Pancreas (tissue), 10 donors: Measurements from ENCODE around the gene NFE2L2. TPM values are rescaled to one million over a fixed set of nuclear protein-coding genes. Genes with fewer than 3 reads are reported as not detected.

Experiments
- ATAC-seq, 4 donors: fragments of 200-7000 bp; cut with Tn5 transposase; one replicate each; pipeline versions ENCODE4 v1.8.0 to v1.9.1; 2020; ENCODE audit warnings: mild to moderate bottlenecking in 4 of 4, moderate library complexity in 4 of 4
- DNase-seq, 6 donors: peaks; one replicate each; pipeline ENCODE4 v3.0.0-alpha.2; 2020
- FAIRE-seq: peaks from 2 replicates; lab custom pipeline; 2012; peaks lifted over from hg19 to GRCh38; lab: Jason Lieb, UNC
- H3K27ac ChIP-seq, 4 donors: fragments of 200-600 bp; sonication (generic); 1 replicate in 3 of 4; 2 replicates in 1 of 4; pipeline versions ENCODE4 v1.5.0 to v1.8.0; 2020
- H3K27me3 ChIP-seq, 4 donors: fragments of 200-600 bp; one replicate each; pipeline ENCODE4 v1.8.0; 2021
- H3K36me3 ChIP-seq, 3 donors: fragments of 200-600 bp; sonication (generic) in 1 of 3; one replicate each; pipeline versions ENCODE4 v1.5.0 to v1.8.0; 2020 to 2021
- H3K4me1 ChIP-seq, 3 donors: fragments of 200-600 bp; one replicate each; pipeline ENCODE4 v1.8.0; 2021
- H3K4me3 ChIP-seq, 4 donors: fragments of 200-600 bp; sonication (generic) in 2 of 4; one replicate each; pipeline versions ENCODE4 v1.5.0 to v1.8.0; 2020 to 2021
- H3K9me3 ChIP-seq, 4 donors: fragments of 200-600 bp; one replicate each; pipeline ENCODE4 v1.8.0; 2021
- CTCF ChIP-seq, 4 donors: fragments of 200-600 bp; sonication (generic) in 3 of 4; IDR thresholded peaks; one replicate each; pipeline versions ENCODE4 v1.5.0 to v1.8.0; 2021; ENCODE audit warnings: antibody characterized with exemption in 4 of 4
- WGBS, 2 donors: extraction: QIAGEN DNeasy Blood & Tissue Kit; methylation state at CpG; one replicate each; pipeline ENCODE4 v1.1.7; 2013; 5-methylcytosine and 5-hydroxymethylcytosine counted together
- intact Hi-C, 3 donors: fragments of 100-400 bp; cut with DNase I; formaldehyde crosslinking; loops; one replicate each; pipeline versions ENCODE4 v1.11.1 to v1.14.2; 2022
- microRNA-seq, 2 donors: library from miRNA; unstranded; fragments of <30 nt; microRNA quantifications; one replicate each; pipeline versions ENCODE4 to v1.1.0, GENCODE V29; 2019 to 2020
- polyA plus RNA-seq, 2 donors: library from polyadenylated mRNA; stranded (reverse); fragments of 200-250 nt; gene quantifications; one replicate each; pipeline ENCODE4 v1.2.3, GENCODE V29; 2013
- total RNA-seq, 6 donors: library from RNA; stranded (reverse); fragmentation: NEBNext Ultra II Directional in 4 of 6; extraction: Animal tissue kit (Norgen Biotek cat#: 25700) in 4 of 6; gene quantifications; one replicate each; pipeline versions ENCODE4 v1.2.1 to v1.2.4, GENCODE V29; 2021 to 2023
- donor health status: healthy with polysubstance abuse.
- donor health status: DM: no; HTN: no; CAD: no; lungs with moderate emphysema.
- donor health status: DM: no; HTN: no; CAD: no.
- donor health status: control.
- donor health status: control.
- donor health status: Bipolar disorder and iron deficiency.
- donor health status: DM: yes; HTN: yes; CAD: no.
- donor health status: DM: no; HTN: no; CAD: no.
- donor health status: DM: no; HTN: no; CAD: no.
- donor health status: DM: yes; HTN: yes; CAD: no.

NFE2L2 gene
- total and polyA plus RNA-seq, 8 donors: 20.8 to 48.4 (median 30.8) TPM

- ATAC-seq (no peak), FAIRE-seq (no peak), DNase-seq (no peak)
- Histone ChIP-seq H3K9me3 (no peaks in the 10 kb centered on the region), H3K4me3 (no peak overlapping the region), H3K36me3 (no peaks in the 10 kb centered on the region), H3K4me1 (no peaks in the 10 kb centered on the region), H3K27ac (no peak overlapping the region), H3K27me3 (no peaks in the 10 kb centered on the region)
- intact Hi-C loops: no loop called here
- no peak for TF ChIP-seq CTCF (IDR thresholded peaks at IDR 0.05)
- 39 to 45% methylated on average over 1 of the region's 1 CpG for WGBS, 2 donors
Observed at GRCh38 chr2:177184606-177185005, 79.9 kb downstream of the NFE2L2 start.

- no peak overlapping the region for H3K4me3 ChIP-seq
- ATAC-seq: no peak
- H3K4me1 ChIP-seq: no peaks in the 10 kb centered on the region
- no peaks in the 10 kb centered on the region for H3K27me3 ChIP-seq
- no peaks in the 10 kb centered on the region for H3K9me3 ChIP-seq
- no peak for FAIRE-seq
- no peaks in the 10 kb centered on the region for H3K36me3 ChIP-seq
- intact Hi-C loops: no loop called here
- no peak for DNase-seq
- TF ChIP-seq CTCF (IDR thresholded peaks at IDR 0.05): no peak
- H3K27ac ChIP-seq: no peak overlapping the region
Observed at GRCh38 chr2:177183860-177184259, 80.7 kb downstream of the NFE2L2 start.

Small RNA genes lying within 50 kb of the gene (microRNA-seq; reads per million reads assigned to microRNA genes)
- 0 to 0.29 reads per million in 2 donors for gene MIR3128
- gene MIR6512: 0 reads per million in 2 donors

Other genes starting within 250 kb of the NFE2L2 start
- gene HNRNPA3, start 51.9 kb downstream of the NFE2L2 start, total RNA-seq: 10 to 100 TPM; 30.3 to 79.1 (median 65.3) TPM
- 10 to 100 TPM; 87.9 to 96.8 TPM for gene HNRNPA3, start 51.9 kb downstream of the NFE2L2 start, polyA plus RNA-seq
- 10 to 100 TPM; 13.7 to 47.2 (median 27.5) TPM for gene AGPS, start 128.0 kb upstream of the NFE2L2 start, total RNA-seq
- 1 to 10 TPM; 3.0 to 4.9 TPM for gene AGPS, start 128.0 kb upstream of the NFE2L2 start, polyA plus RNA-seq